Fibroblast of lung (primary cell): ENCODE data around the gene ALG5. TPM values are rescaled to one million over a fixed set of nuclear protein-coding genes. Genes with fewer than 3 reads are reported as not detected.

Experiments
- DNase-seq, 2 donors: peaks; one replicate each; pipeline versions ENCODE4 v3.0.0 to v3.0.0-alpha.2; 2010; ENCODE audit warnings: low read depth in 2 of 2
- H2AFZ ChIP-seq: 2 replicates; pipeline ENCODE4 v1.5.1; 2012; ENCODE audit warnings: low read length, control low read depth, inconsistent platforms
- H3K27ac ChIP-seq: 2 replicates; pipeline ENCODE4 v1.5.1; 2011; ENCODE audit warnings: low read length, control low read depth; ENCODE audit not compliant: insufficient read depth
- H3K27me3 ChIP-seq: 2 replicates; pipeline ENCODE4 v1.5.1; 2011; ENCODE audit warnings: mild to moderate bottlenecking, low read length; ENCODE audit not compliant: control insufficient read depth, insufficient read depth
- H3K36me3 ChIP-seq: 2 replicates; pipeline ENCODE4 v1.5.1; 2011; ENCODE audit warnings: low read length; ENCODE audit not compliant: control insufficient read depth, insufficient read depth
- H3K4me1 ChIP-seq: 2 replicates; pipeline ENCODE4 v1.5.1; 2011; ENCODE audit warnings: low read length; ENCODE audit not compliant: control insufficient read depth, insufficient read depth; ENCODE audit errors: extremely low read depth
- H3K4me2 ChIP-seq: 2 replicates; pipeline ENCODE4 v1.5.1; 2011; ENCODE audit warnings: low read length, control low read depth; ENCODE audit not compliant: insufficient read depth; ENCODE audit errors: extremely low read depth
- H3K4me3 ChIP-seq, 4 experiments: fragments of 200-600 bp in 1 of 4; sonication (generic) in 1 of 4; replicated peaks in 1 of 4; 2 replicates each; pipeline ENCODE4 v1.5.1; 2011 to 2016; ENCODE audit warnings: low read length in 4 of 4, low read depth in 3 of 4, mild to moderate bottlenecking in 3 of 4, control low read depth in 2 of 4, inconsistent platforms in 1 of 4, mixed read lengths in 1 of 4; ENCODE audit not compliant: insufficient read depth in 1 of 4; ENCODE audit errors: control extremely low read depth in 1 of 4
- H3K79me2 ChIP-seq: 2 replicates; pipeline ENCODE4 v1.5.1; 2012; ENCODE audit warnings: mild to moderate bottlenecking, low read length, inconsistent platforms; ENCODE audit not compliant: control insufficient read depth, insufficient read depth
- H3K9ac ChIP-seq: 2 replicates; pipeline ENCODE4 v1.5.1; 2011; ENCODE audit warnings: mild to moderate bottlenecking, low read length, control low read depth; ENCODE audit not compliant: insufficient read depth
- H3K9me3 ChIP-seq: 2 replicates; pipeline ENCODE4 v1.5.1; 2012; ENCODE audit warnings: low read depth, low read length; ENCODE audit not compliant: control insufficient read depth, insufficient read depth
- H4K20me1 ChIP-seq: 2 replicates; pipeline ENCODE4 v1.5.1; 2011; ENCODE audit warnings: low read length; ENCODE audit not compliant: control insufficient read depth, insufficient read depth; ENCODE audit errors: extremely low read depth
- EZH2 ChIP-seq: IDR thresholded peaks from 2 replicates; pipeline ENCODE4 v1.5.1; 2012; ENCODE audit warnings: low read length, control low read depth, mild to moderate bottlenecking; ENCODE audit errors: missing control alignments
- polyA plus RNA-seq, 2 donors: library from polyadenylated mRNA; depleted of rRNA in 1 of 2; stranded (reverse) in 1 of 2; unstranded in 1 of 2; fragments of >200 nt; gene quantifications; 2 replicates each; pipeline ENCODE4 v1.2.1, GENCODE V29; 2011 to 2012; ENCODE audit warnings: missing spikeins in 1 of 2
- total RNA-seq: library from RNA; depleted of rRNA; stranded (reverse); fragments of >200 nt; gene quantifications from 2 replicates; pipeline ENCODE4 v1.2.1, GENCODE V29; 2014
- TF ChIP-seq, protein P1 (sequence below), 2 donors: IDR thresholded peaks in 1 of 2; conservative IDR thresholded peaks in 1 of 2; 1 replicate in 1 of 2; 2 replicates in 1 of 2; pipeline ENCODE4 v1.5.1; 2011 to 2012; ENCODE audit warnings: low read length in 2 of 2, control low read depth in 1 of 2, inconsistent platforms in 1 of 2, low read depth in 1 of 2, mild to moderate bottlenecking in 1 of 2

ALG5 gene
- total and polyA plus RNA-seq, 2 donors (not counting 1 experiment from before 2014, with no cell fraction given), result 34.8 to 49.6 TPM

DNA sequence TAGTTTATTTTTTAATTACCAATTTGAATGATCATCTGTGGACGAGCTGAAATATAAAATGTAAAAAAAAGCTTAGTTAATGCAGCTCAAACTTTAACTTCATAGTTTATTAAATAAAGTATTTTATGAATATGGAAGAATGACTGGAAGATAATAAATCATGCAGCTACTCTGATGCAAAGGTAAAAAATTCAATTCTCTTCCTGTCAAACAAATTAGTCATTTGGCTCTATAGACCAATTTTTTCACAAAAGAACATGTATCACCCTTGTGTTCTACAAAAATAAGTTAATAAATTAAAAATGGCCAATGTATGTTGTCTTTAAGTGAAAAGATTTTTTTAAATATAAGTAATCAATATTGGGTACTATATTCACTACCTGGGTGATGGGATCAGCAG lies 27.6 kb upstream of the ALG5 start:
- H3K79me2 ChIP-seq, result peaks cover 1% of the 10 kb centered on the region
- TF ChIP-seq, protein P1, sequence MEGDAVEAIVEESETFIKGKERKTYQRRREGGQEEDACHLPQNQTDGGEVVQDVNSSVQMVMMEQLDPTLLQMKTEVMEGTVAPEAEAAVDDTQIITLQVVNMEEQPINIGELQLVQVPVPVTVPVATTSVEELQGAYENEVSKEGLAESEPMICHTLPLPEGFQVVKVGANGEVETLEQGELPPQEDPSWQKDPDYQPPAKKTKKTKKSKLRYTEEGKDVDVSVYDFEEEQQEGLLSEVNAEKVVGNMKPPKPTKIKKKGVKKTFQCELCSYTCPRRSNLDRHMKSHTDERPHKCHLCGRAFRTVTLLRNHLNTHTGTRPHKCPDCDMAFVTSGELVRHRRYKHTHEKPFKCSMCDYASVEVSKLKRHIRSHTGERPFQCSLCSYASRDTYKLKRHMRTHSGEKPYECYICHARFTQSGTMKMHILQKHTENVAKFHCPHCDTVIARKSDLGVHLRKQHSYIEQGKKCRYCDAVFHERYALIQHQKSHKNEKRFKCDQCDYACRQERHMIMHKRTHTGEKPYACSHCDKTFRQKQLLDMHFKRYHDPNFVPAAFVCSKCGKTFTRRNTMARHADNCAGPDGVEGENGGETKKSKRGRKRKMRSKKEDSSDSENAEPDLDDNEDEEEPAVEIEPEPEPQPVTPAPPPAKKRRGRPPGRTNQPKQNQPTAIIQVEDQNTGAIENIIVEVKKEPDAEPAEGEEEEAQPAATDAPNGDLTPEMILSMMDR (conservative IDR thresholded peaks at IDR 0.05 in 1 of 2, IDR thresholded peaks at IDR 0.05 in 1 of 2; ENCODE audit: low read depth in 1 of 2, low read length in 2 of 2), result no peak
- no peak for TF ChIP-seq EZH2
- H3K4me2 ChIP-seq, result no peak overlapping the region
- H3K9me3 ChIP-seq, result no peaks in the 10 kb centered on the region
- H3K27ac ChIP-seq, result no peak overlapping the region
- H4K20me1 ChIP-seq, result no peaks in the 10 kb centered on the region
- no peak overlapping the region for H2AFZ ChIP-seq
- no peaks in the 10 kb centered on the region for H3K27me3 ChIP-seq
- no peak overlapping the region for H3K9ac ChIP-seq
- DNase-seq, result no peak
- peaks cover 10% of the 10 kb centered on the region for H3K36me3 ChIP-seq
- H3K4me3 ChIP-seq, result no peak overlapping the region
- H3K4me1 ChIP-seq, result peaks cover 9% of the 10 kb centered on the region

- no peaks in the 10 kb centered on the region for H3K27me3 ChIP-seq
- peak; percentile 12 to 57 for DNase-seq
- H3K79me2 ChIP-seq, result peaks cover 1% of the 10 kb centered on the region
- peaks cover 10% of the 10 kb centered on the region for H3K36me3 ChIP-seq
- H3K4me1 ChIP-seq, result peaks cover 4% of the 10 kb centered on the region
- H3K9ac ChIP-seq, result no peak overlapping the region
- no peak overlapping the region for H3K4me2 ChIP-seq
- H3K4me3 ChIP-seq, result no peak overlapping the region
- TF ChIP-seq, protein P1 (conservative IDR thresholded peaks at IDR 0.05 in 1 of 2, IDR thresholded peaks at IDR 0.05 in 1 of 2; ENCODE audit: low read depth in 1 of 2, low read length in 2 of 2), result no peak
- no peak for TF ChIP-seq EZH2
- H3K9me3 ChIP-seq, result no peaks in the 10 kb centered on the region
- no peak overlapping the region for H2AFZ ChIP-seq
- H3K27ac ChIP-seq, result no peak overlapping the region
- H4K20me1 ChIP-seq, result no peaks in the 10 kb centered on the region
Measured at GRCh38 chr13:37023871-37024270, 24.7 kb upstream of the ALG5 start.

GRCh38 chr13:37014609-37015008 lies 15.5 kb upstream of the ALG5 start:
- TF ChIP-seq EZH2, result no peak
- TF ChIP-seq, protein P1 (conservative IDR thresholded peaks at IDR 0.05 in 1 of 2, IDR thresholded peaks at IDR 0.05 in 1 of 2; ENCODE audit: low read depth in 1 of 2, low read length in 2 of 2), result no peak
- H3K4me3 ChIP-seq, result no peak overlapping the region
- peaks cover 4% of the 10 kb centered on the region for H3K4me1 ChIP-seq
- peak; percentile 2 to 53 for DNase-seq
- H2AFZ ChIP-seq, result no peak overlapping the region
- H3K27me3 ChIP-seq, result no peaks in the 10 kb centered on the region
- H3K36me3 ChIP-seq, result peaks cover 5% of the 10 kb centered on the region
- H3K79me2 ChIP-seq, result no peaks in the 10 kb centered on the region
- H3K4me2 ChIP-seq, result no peak overlapping the region
- H3K9ac ChIP-seq, result no peak overlapping the region
- no peak overlapping the region for H3K27ac ChIP-seq
- H3K9me3 ChIP-seq, result no peaks in the 10 kb centered on the region
- no peaks in the 10 kb centered on the region for H4K20me1 ChIP-seq
